Activated CD8-positive, alpha-beta memory T cell treated with anti-CD3 and anti-CD28 coated beads, Interleukin-2, amount 50 U/mL, for 24 hours (primary cell): ENCODE results near the gene MCU.
"Not testable (repeated sequence)": the region's sequence is repeated elsewhere in the genome, so short reads cannot be mapped to it uniquely, and the experiment has no call there.

ENCODE experiments used
- DNase-seq: peaks from one replicate; pipeline ENCODE4 v3.0.0-alpha.2; 2020; ENCODE audit errors: extremely low read depth

MCU gene, protein sequence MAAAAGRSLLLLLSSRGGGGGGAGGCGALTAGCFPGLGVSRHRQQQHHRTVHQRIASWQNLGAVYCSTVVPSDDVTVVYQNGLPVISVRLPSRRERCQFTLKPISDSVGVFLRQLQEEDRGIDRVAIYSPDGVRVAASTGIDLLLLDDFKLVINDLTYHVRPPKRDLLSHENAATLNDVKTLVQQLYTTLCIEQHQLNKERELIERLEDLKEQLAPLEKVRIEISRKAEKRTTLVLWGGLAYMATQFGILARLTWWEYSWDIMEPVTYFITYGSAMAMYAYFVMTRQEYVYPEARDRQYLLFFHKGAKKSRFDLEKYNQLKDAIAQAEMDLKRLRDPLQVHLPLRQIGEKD

GRCh38 chr10:72691863-72692743 lies at the start of gene MCU:
MCU (plus strand) TSS chr10:72692143; CDS start chr10:72692152, 9 bp downstream.
- DNase-seq, result peak; percentile 84

- no peak for DNase-seq
Measured at GRCh38 chr10:72642318-72642717, 49.6 kb upstream of the MCU start.

DNA sequence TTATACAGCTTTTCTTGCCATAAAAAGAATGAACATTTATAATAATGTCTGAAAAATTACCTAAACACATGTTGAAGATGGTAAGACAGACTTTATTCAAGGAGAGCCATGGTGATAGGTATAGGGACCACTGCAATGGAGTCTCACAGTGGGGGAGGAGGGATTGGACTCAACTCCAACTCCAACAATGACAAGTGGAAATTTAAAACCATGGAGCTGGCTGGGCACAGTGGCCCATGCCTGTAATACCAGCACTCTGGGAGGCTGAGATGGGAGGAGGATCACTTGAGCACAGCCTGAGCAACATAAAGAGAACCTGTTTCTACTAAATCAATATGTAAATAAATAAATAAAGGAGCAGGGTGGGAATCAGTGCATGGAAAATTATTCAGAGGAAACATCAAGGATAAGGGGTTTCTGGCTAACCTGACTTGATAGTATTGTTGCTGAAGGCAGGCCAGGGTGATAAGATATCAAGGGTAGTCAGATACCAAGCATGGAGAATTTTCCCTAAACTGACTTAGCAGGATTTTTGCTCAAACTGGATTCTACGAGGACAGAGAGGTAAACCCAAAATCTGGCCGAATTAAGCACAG lies 46.6 kb upstream of the MCU start:
- DNase-seq, result no peak

DNA sequence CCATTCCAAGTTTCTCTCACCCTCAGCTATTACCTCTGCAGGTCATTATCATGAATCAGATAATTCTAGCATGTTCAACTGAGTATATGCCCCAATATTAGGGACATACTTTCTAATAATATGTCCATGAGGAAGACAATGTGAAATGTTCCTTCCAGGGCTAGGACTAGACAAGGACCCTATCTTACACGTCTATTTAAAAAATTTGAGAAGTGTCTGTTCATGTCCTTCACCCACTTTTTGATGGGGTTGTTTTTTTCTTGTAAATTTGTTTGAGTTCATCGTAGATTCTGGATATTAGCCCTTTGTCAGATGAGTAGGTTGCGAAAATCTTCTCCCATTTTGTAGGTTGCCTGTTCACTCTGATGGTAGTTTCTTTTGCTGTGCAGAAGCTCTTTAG lies 45.0 kb upstream of the MCU start:
- not testable (repeated sequence) for DNase-seq

DNA sequence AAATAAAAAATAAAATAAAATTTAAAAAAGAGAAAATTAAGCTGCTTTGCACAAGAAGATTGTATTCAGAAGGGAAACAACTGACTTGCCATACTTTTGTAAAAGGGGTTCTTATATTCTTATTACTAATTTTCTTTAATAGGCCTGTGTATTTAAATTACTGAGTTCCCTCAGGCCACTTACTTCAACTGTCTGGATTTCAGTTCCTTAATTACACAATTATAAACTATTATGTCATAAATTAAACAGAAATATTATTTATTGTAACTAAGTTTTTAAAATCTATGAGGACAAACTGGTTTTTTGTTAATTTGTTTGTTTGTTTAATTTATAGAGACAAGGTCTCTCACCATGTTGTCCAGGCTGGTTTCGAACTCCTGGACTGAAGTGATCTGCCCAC lies 43.6 kb upstream of the MCU start:
- DNase-seq, result no peak

GRCh38 chr10:72649291-72649690 lies 42.7 kb upstream of the MCU start:
- no peak for DNase-seq

GRCh38 chr10:72653383-72654096 lies 38.4 kb upstream of the MCU start:
- DNase-seq, result no peak

DNA sequence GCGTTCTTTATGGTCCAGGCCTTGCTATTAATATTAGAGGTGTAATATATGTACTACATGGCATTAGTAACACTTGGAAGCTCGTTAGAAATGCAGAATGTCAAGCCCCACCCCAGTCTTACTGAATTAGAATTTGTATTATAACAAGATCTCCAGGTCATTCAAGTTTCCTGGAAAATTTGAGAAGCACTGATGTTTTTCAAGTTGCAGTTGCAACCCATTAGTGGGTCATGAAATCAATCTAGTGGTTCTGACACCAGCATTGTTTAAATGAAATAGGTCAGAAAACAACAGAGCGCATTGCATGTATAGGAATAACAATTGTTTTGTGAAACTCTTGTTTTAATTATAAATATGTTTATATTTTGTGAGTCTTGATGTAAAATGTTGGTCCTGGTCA lies 37.2 kb upstream of the MCU start:
- no peak for DNase-seq

DNA sequence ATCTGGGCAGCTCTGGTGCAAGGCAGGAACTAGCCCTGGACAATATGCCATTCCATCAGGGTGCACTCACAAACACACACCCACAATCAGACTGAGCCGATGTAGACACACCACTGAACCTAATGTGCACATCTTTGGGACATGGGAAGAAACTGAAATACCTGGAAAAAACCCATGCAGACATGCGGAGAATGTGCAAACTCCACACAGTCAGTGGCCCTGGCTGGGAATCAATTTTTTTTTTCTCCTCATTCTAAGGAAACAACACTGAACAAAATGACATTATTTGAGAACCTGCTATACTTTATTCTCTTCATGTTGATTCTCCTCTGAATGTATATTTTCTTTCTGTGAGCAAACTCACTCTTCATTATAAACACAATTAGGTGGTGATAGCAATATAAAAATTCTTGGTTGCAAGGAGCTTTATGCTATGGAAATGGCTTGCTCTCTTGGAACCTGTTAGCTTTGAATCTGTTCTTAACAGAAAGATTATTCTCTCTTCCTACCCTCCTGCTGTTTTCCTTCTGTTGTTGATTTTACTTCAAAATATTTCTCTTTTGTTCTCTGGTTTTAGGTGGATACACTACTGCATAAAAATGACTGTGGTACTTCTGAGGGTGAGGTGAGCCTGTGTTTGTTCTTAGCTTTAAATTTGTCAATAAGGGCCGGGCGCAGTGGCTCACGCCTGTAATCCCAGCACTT lies 33.1 kb upstream of the MCU start:
- DNase-seq, result no peak

DNA sequence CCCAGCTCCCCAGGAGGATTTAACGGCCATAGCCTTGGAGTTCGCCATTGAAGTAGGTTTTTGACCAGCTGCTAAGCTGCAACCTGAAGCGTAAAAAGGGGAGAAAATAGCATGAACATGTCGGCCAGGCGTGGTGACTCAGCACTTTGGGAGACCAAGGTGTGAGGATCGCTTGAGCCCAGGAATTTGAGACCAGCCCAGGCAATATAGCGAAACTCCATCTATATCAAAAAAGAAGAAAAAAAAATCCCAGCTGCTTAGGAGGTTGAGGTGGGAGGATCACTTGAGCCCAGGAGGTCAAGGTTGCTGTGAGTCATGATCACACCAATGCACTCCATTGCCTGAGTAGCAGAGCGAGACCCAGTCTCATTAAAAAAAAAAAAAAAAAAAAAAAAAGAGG lies 32.2 kb upstream of the MCU start:
- DNase-seq, result no peak

- DNase-seq, result no peak
Measured at GRCh38 chr10:72660220-72660619, 31.7 kb upstream of the MCU start.

GRCh38 chr10:72661431-72661830 lies 30.5 kb upstream of the MCU start:
- DNase-seq, result no peak

DNA sequence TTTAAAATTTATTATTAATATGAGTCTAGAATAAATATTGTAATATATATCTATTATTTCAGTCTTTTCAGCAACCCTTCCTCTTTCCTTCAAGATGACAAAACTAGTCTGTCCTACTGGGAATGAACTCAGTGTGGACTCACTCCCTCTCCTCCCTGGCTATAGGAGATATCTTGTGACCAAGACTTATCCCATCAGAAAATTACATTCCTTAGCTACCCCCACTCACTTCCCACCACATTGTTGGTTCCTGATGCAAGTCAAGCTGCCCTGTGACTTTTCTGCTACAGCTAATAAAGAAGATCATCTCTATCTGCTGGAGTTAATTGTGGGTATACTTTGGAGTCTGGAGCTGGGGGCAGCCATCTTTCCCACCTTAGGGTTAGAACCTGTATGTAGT lies 28.0 kb upstream of the MCU start:
- DNase-seq, result no peak

GRCh38 chr10:72665925-72666324 lies 26.0 kb upstream of the MCU start:
- DNase-seq, result no peak

- DNase-seq, result no peak
Measured at GRCh38 chr10:72667207-72667864, 24.6 kb upstream of the MCU start.

- DNase-seq, result no peak
Measured at GRCh38 chr10:72673280-72673679, 18.7 kb upstream of the MCU start.

DNA sequence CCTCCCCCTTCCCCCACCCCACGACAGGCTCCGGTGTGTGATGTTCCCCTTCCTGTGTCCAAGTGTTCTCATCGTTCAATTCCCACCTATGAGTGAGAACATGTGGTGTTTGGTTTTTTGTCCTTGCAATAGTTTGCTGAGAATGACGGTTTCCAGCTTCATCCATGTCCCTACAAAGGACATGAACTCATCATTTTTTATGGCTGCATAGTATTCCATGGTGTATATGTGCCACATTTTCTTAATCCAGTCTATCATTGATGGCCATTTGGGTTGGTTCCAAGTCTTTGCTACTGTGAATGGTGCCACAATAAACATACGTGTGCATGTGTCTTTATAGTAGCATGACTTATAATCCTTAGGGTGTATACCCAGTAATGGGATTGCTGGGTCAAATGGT lies 17.8 kb upstream of the MCU start:
- DNase-seq, result not testable (repeated sequence)

GRCh38 chr10:72679838-72680241 lies 12.1 kb upstream of the MCU start:
- DNase-seq, result no peak

GRCh38 chr10:72682638-72683037 lies 9.3 kb upstream of the MCU start:
- DNase-seq, result no peak

DNA sequence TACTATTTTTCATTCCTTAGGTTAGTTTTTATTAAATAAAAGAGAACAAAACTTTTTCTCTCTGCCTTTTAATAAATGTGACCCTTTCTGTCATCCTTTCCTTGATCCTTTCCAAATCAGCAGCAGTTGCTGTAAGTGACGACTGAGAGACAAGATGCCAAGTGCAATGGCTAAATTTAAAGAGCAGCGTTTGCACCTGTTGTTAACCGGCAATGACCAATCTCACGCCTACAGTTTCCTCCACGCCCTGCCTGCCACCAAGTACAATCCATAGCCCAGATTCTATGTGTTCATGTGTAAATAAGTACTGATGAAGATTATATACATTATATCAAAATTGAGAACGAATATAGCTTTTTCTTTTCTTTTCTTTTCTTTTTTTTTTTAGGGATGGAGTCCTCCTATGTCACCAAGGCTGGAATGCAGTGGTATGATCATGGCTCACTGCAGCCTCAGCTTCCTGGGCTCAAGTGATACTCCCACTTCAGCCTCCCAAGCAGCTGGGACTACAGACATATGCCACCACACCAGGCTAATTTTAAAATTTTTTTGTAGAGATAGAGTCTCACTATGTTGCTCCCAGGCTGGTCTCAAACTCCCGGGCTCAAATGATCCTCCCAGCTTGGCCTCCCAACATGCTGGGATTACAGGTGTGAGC lies 6.5 kb upstream of the MCU start:
- no peak for DNase-seq
